Activated CD8-positive, alpha-beta memory T cell treated with anti-CD3 and anti-CD28 coated beads, Interleukin-2, amount 50 U/mL, for 1 hour (primary cell): ENCODE measurements around the gene HRNR.
"Not testable (repeated sequence)": the region's sequence is repeated elsewhere in the genome, so short reads cannot be mapped to it uniquely, and the experiment has no call there.

ENCODE experiments used
- DNase-seq: peaks from one replicate; pipeline ENCODE4 v3.0.0-alpha.2; 2020; ENCODE audit errors: extremely low read depth

Gene HRNR

DNA sequence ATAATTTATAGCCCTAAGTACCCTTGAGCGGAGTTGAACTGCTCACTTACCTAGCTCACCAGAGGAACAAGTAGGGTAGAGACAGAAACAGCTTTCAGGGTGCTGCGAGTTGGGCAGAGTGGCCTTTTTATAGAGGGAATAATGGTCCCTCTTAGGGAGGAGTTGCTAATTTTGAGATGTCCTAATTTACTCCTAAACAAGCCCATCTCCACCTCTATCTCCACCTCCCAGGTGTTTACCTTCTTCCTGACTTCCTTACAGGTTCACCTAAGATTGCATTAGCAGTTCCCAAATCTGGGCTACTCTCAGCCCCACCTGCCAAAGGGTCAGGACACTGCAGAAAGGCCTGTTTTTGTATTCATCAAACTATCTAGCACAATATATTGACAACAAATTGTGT is at the start of gene HRNR:
HRNR (minus strand) TSS at position 101 of the 400 bp plus-strand sequence. CDS start 940 bp downstream, outside the sequence.
- DNase-seq = no peak

DNA sequence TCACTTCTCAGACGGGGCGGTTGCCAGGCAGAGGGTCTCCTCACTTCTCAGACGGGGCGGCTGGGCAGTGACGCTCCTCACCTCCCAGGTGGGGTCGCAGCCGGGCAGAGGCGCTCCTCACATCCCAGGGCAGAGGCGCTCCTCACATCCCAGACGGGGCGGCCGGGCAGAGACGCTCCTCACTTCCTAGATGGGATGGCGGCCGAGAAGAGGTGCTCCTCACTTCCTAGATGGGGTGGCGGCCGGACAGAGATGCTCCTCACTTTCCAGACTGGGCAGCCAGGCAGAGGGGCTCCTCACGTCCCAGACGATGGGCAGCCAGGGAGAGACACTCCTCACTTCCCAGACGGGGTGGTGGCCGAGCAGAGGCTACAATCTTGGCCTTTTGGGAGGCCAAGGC is 32.4 kb upstream of the HRNR start:
- not testable (repeated sequence) for DNase-seq

DNA sequence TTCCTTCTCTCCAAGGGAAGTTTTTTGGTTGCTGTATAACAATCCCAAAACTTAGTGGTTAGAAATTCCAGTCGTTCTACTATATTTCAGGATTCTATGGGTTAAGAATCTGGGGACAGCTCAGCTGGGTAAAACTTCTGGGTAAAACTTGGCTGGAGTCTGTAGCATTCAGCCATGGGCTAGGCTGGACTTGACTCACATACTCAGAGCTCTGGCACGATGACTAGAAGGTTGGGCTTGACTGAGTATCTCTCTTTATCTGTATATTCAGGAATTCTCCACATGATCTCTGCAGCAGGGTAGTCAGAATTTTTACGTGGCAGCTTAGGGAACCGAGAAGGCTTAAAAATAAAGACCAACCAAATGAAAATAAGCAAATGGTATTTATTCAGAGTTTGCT is 28.2 kb upstream of the HRNR start:
- DNase-seq = no peak

DNA sequence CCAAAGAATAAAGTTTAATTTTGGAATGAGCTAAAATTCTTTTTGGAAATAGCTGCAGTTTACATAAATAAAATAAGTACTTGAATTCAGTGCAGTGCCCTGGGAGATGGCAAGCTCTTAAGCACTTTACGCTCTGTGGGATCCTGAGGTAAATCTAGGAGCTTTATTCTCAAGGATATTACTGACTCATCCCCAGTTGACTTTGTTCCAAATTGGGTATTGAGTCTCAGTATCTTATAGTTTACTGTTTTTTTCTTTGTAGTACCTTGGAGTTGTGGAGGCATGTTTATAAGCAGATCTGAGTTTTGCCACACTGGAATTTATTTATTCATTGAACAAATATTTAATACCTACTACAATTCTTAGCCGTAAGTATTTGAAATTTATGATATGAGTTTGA is 27.4 kb upstream of the HRNR start:
- no peak for DNase-seq

DNA sequence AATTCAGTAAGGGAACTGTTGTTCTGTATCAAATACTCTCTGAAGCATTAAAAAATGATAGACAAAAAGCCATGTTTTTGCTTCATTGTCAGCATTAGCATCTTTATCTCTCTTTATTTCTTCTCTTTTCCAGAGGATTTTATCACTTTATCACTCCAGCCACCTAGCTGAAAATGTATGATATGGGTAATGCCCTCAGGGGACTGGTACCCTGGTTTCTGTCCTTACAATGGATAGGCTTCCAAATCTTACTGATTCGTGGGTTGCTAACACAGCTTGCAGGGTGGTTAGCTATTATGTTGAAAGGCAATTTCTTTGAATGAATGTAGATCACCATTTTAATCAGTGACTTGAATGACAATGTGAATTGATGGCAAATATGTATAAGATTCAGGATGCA is 23.3 kb upstream of the HRNR start:
- DNase-seq = no peak

DNA sequence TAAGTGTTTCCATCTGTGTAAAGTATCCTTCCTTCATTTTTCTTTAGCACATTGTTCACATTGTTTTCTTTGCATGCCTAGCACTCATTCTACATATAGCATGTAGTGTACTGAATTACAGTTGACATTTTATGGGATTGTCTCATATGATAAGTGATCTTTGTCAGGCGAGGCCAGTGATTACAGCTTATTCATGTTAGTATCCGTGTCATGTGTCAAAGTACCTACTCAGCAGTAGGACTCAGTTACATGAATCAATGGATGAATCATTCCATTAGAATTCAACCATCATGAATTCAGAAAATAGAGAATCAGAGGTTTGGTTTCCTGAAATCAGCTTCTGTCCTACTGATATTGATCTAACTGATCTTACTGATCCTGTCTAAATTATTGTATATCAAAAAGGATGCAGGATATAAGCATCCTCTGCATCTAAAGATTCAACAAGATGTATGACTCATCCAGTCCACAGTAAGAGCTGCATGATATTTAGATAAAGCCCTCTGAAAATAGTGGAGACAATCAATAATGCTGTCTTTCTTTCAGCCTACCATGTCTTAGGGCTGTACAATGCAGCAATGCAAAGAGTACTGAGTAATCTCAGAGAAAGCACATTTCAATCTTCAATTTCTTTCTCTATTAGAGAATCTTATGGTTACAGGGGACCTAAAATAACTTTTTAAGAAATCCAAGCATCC is 20.7 kb upstream of the HRNR start:
- DNase-seq = no peak

DNA sequence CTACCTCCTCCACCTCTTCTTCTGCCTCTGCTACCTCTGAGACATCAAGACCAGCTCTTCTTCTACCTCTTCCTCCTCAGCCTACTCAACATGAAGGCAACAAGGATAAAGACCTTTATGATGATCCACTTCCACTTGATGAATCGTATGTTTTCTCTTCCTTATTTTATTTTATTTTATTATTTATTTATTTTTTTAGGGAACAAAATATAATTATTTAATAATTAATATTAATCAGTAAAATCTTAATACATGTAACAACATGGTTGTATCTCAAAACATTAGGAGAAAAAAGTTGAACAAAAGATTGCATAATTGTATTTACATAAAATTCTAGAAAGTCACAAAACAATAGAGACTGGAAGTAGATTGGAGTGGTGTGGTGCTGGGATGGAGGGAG is 13.1 kb upstream of the HRNR start:
- DNase-seq = no peak

DNA sequence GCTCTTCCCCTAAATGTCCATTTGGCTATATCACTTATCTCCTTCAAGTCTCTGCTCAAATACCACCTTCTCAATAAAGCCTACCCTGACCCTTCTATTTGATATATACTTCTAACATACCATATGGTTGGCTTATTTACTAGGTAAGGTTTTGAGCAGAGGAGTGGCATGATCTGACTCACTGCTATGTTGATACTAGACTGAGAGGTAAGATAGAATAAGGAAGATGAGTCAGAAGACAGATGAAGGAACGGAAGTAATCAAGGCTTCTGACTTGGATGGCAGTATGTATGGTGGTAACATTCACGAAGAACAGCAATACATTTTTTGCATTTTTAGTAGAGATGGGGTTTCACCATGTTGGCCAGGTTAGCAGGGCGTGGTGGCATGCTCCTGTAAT is 4.8 kb upstream of the HRNR start:
- DNase-seq = no peak

DNA sequence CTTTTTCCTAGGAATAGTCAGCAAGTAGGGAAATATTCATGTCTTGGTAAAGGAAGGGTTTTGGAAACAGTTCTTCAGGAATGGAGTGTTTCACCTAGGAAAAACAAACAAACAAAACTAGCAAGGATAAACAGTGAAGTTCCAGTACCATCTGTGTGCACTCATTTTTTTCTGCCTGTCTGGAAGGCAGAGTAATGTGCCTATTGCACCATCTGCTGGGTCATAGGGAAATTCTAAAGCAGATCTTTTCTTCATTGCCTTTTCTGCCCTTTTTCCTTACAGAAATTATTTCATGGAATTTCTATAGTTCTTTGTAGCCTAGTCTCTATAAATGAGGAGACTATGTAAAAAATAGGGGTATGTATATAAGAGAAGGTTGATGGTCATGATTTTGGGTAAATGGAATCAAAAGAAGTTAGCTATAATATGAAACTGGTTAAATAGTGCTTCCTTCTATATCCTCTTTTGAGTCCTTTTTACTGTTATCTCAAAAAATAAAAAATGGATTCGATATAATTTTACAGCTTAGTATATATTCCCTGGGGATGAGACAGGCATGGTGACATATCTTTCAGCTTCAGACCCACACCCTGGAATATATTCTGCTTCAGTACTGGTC is 3.4 kb upstream of the HRNR start:
- no peak for DNase-seq

DNA sequence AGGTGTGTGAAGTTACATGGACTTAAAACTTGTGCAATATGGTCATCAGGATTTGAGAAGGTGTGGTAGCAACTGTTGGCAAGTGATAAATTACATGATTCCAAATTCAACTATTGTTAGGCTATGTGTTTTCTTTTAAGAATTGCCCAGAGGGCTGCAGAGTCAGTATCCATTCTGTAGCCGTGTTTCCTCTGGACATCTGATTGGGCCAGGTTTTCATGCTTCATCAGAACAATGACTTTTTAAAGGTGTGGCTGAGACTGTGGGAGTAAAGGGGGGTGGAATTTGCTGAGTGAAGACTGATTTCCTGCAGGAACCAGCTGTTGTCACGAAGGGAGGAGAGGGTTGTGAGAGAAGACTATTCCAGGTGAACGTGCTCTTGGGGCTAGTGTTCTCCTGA is 1.7 kb upstream of the HRNR start:
- no peak for DNase-seq

DNA sequence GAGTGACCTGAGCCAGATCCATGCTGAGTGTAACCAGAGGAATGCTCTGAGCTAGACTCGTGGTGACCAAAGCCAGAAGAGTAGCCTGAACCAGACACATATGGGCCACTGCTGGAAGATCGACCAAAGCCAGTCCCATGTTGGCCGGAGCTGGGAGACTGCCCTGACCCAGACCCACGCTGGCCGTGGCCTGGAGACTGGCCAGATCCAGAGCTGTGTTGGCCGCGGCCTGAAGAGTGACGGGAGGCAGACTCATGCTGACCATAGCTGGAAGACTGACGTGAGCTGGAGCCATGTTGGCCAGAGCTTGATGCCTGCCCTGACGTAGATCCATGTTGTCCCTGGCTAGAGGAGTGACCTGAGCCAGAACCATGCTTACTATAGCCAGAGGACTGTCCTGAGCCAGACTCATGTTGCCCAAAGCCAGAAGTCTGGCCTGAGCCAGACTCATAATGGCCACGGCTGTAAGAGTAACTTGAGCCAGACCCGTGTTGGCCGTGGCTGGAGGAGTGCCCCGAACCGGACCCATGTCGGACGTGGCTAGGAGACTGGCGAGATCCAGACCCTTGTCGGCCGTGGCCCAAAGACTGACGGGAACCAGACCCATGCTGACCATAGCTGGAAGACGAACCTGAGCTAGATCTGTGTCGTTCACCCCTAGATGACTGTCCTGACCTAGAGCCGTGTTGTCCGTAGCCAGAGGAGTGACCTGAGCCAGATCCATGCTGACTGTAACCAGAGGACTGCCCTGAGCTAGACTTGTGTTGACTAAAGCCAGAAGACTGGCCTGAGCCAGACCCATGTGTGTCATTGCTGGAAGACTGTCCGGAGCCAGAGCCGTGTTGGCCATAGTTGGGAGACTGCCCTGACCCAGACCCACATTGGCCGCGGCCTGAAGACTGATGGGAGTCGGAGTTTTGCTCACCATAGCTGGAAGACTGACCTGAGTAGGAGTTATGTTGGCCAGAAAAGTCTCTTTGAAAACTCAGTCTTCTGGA is 3.5 kb downstream of the HRNR start:
- no peak for DNase-seq

DNA sequence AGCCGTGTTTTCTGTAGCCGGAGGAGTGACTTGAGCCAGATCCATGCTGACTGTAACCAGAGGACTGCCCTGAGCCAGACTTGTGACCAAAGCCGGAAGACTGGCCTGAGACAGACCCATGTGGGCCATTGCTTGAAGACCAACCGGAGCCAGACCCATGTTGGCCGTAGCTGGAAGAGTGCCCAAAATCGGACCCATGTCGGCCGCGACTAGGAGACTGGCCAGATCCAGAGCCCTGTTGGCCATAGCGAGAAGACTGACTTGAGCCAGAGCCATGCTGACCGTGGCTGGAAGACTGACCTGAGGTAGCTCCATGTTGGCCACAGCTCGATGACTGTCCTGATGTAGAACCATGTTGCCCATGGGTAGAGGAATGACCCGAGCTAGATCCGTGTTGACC is 4.6 kb downstream of the HRNR start:
- DNase-seq = not testable (repeated sequence)

DNA sequence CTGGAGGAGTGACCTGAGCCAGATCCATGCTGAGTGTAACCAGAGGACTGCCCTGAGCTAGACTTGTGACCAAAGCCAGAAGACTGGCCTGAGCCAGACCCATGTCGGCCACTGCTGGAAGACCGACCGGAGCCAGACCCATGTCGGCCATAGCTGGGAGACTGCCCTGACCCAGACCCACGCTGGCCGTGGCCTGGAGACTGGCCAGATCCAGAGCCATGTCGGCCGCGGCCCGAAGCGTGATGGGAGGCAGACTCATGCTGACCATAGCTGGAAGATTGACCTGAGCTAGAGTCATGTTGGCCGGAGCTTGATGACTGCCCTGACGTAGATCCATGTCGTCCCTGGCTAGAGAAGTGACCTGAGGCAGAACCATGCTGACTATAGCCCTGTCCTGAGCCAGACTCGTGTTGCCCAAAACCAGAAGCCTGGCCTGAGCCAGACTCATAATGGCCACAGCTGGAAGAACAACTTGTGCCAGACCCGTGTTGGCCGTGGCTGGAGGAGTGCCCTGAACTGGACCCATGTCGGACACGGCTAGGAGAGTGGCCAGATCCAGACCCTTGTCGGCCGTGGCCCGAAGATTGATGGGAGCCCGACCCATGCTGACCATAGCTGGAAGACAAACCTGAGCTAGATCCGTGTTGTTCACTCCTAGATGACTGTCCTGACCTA is 5.1 kb downstream of the HRNR start:
- DNase-seq = no peak

DNA sequence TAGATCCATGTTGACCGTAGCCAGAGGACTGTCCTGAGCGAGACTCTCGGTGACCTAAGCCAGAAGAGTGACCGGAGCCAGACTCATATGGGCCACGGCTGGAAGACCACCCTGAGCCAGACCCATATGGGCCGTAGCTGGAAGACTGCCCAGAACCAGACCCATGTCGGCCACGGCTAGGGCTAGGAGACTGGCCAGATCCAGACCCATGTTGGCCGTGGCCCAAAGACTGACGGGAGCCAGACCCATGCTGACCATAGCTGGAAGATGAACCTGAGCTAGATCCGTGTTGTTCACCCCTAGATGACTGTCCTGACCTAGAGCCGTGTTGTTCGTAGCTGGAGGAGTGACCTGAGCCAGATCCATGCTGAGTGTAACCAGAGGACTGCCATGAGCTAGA is 8.4 kb downstream of the HRNR start:
- not testable (repeated sequence) for DNase-seq

DNA sequence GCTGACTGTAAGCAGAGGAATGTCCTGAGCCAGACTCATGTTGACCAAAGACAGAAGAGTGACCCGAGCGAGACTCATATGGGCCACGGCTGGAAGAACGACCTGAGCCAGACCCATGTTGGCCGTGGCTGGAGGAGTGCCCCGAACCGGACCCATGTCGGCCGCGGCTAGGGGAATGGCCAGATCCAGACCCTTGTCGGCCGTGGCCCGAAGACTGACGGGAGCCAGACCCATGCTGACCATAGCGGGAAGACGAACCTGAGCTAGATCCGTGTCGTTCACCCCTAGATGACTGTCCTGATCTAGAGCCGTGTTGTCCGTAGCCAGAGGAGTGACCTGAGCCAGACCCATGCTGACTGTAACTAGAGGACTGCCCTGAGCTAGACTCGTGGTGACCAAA is 9.1 kb downstream of the HRNR start:
- not testable (repeated sequence) for DNase-seq

DNA sequence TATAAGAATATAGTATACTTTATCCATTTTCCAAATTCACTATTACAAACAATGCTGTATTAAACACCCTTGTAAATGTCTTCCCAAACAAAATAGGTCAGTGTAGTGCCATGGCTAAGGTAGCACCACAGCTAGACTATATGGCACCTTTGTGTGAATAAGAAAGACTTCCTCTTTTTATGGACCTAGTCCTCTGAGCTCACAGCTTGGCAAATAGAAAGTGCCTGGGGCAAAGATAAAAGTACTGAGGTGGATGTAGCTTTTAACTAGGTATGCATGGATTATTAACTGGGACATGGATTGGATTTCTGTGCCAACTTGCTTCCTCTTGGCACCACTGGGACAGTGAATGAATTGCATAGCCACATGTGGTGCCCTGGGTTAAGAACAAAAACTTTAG is 25.0 kb downstream of the HRNR start:
- DNase-seq = no peak

DNA sequence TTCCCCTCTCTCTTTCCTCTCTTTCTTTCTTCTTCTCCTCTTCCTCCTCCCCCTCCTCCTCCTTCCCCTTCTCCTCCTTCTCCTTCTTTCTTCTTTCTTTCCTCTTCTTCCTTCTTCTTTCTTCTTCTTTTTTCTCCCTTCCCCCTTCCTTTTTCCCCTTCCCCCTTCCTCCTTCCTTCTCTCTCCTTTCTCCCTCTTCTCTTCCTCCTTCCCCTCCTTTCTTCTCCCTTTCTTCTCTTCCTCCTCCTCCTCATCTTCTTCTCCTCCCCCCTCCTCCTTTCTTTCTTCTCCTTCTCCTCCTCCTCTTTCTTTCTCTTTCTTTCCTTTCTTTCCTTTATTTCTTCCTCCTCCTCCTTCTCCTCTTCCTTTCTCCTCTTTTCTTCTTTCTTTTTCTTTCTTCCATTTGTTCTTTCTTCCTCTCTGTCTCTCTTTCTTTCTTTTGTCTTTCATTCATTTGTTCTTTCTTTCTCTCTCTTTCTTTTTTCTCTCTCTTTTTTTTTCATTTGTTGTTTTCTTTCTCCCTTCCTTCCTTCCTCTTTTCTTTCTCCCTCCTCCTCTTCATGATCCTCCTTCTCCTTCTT is 26.5 kb downstream of the HRNR start:
- DNase-seq = no peak

DNA sequence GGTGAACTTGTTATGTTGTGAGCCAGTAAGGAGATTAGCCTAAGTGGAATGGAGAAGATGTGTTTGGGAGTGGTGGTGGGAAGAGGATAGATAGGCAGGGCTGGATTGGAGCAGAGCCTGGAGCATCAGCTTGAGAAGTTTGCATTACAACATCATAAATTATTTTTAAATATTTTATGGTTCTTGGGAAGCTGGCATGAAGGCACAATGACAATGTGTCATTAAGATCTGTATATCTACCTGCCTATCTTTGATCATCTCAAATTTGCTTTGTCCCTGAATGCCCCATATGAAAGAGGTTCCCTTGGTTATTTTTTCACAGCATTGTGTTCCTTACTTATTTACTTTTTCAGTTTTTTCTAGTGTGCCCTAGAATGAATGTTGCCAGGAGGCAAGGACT is 32.3 kb downstream of the HRNR start:
- DNase-seq = no peak

DNA sequence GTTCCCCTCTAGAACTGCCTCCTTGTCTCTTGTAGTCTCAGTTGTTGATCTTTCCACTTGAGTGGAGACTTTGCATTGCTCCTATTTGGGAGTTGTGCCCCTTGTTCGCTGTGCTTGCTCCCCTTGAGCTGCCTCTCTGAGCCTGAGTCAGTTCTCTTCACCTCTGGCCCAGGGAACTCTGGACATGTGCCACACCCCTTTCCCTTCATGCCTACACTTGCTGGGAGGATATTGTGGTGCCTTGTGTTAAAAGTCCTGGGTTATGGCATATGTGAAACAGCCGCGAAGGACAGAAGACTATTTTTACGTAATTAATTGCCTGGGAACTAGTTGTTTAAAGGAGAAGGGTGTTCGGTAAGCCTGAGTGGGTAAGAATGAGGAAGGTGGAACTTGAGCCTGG is 32.7 kb downstream of the HRNR start:
- DNase-seq = no peak

DNA sequence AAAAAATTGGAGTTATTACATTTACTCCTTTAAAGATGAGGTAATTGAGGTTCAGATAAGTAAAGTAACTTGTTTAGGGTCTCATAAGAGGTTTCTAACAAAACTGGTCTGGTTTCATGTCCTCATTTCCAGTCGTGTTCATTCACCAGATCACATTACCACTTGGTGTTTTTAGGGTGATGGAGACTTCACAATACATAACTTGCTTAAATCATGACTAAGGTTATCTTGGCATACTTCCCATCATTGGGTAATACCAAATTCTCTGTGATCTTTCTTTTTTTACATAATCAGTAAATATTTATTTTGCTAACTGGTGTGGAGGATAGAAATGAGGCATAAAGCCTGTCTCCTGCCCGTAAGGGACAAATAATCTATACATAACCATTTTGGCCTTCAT is 33.4 kb downstream of the HRNR start:
- no peak for DNase-seq

DNA sequence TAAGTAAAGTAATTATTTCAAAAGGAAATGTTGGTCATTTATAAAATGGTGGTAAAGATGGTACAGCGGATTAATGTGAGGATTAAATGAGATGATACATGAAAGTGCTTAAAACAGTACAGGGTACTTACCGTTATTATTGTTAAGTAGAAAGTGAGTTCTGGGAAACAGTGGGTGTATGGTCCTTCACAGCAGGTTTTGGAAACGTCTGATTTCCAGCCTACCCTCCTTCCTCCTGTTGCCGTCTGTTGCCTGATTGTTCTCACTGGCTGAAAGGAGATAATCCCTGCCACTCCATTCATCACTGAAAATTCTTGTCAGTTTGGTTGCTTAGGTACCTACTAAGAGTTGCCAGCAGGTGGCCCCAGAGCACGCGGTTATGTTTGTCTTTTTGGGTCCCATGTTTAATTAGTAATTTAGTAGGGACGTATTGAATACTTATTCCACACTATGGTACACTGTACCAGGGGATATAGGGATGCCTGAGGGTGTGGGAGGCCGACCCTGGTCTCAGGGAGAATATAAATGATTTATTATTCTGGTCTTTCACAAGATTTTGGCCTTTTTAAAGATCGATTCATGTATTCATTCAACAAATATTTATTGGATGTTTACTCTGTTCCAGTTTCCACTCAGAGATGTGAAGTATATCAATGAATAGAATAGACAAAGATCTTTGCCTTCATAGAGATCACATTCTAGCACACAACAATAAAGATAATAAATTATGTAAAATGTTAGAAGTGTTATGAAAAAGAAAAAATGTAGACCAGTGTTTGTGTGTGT is 34.1 kb downstream of the HRNR start:
- no peak for DNase-seq
